Measurements from ENCODE around the gene IP6K1. TPM values are rescaled to one million over a fixed set of nuclear protein-coding genes. Genes with fewer than 3 reads are reported as not detected.
"Not testable (repeated sequence)": the region's sequence is repeated elsewhere in the genome, so short reads cannot be mapped to it uniquely, and the experiment has no call there.

IP6K1 gene
- total and polyA plus RNA-seq, 12 donors: 12.3 to 73.9 (median 44.2) TPM

- intact Hi-C loops (cut with DNase I); H3K27ac ChIP-seq; H3K27me3 ChIP-seq; H3K9me3 ChIP-seq (replicated peaks in 1 of 3): not testable (repeated sequence)
- peak overlapping the region in 1 of 4 donors; percentile 46 for H3K4me3 ChIP-seq
- peaks cover 5 to 18% of the 10 kb centered on the region in 2 donors for H3K4me1 ChIP-seq (replicated peaks in 1 of 2)
- DNase-seq: peak in 1 of 7 donors; percentile 38
- WGBS, 4 donors: 10 to 40% (median 29%) methylated on average over 1 to 33 of the region's 36 CpGs
- H3K36me3 ChIP-seq (replicated peaks in 1 of 2): peaks cover 0 to 31% of the 10 kb centered on the region in 2 donors
Measured at GRCh38 chr3:49685846-49686245, 100.5 kb downstream of the IP6K1 start.

GRCh38 chr3:49685103-49685502 lies 101.2 kb downstream of the IP6K1 start:
- WGBS, 4 donors: 91 to 98% (median 96%) methylated on average over 8 to 10 of the region's 10 CpGs
- intact Hi-C loops (cut with DNase I): not testable (repeated sequence)

GRCh38 chr3:49684453-49684852 lies 101.9 kb downstream of the IP6K1 start:
- DNase-seq; intact Hi-C loops (cut with DNase I); H3K27me3 ChIP-seq; H3K27ac ChIP-seq; H3K9me3 ChIP-seq (replicated peaks in 1 of 3); H3K4me3 ChIP-seq; H3K4me1 ChIP-seq (replicated peaks in 1 of 2): not testable (repeated sequence)
- peaks cover 0 to 45% of the 10 kb centered on the region in 2 donors for H3K36me3 ChIP-seq (replicated peaks in 1 of 2)
- 96 to 100% (median 96%) methylated on average over 1 to 2 of the region's 2 CpGs; no CpG with 5 or more reads in 1 of the 4 donors for WGBS, 4 donors

More at GRCh38 chr3:49685103-49685502, 101.2 kb downstream of the IP6K1 start:
- H3K27ac ChIP-seq; H3K27me3 ChIP-seq; DNase-seq; H3K4me3 ChIP-seq; H3K9me3 ChIP-seq (replicated peaks in 1 of 3): not testable (repeated sequence)
- peaks cover 2 to 10% of the 10 kb centered on the region in 2 donors for H3K4me1 ChIP-seq (replicated peaks in 1 of 2)
- peaks cover 0 to 38% of the 10 kb centered on the region in 2 donors for H3K36me3 ChIP-seq (replicated peaks in 1 of 2)

DNA sequence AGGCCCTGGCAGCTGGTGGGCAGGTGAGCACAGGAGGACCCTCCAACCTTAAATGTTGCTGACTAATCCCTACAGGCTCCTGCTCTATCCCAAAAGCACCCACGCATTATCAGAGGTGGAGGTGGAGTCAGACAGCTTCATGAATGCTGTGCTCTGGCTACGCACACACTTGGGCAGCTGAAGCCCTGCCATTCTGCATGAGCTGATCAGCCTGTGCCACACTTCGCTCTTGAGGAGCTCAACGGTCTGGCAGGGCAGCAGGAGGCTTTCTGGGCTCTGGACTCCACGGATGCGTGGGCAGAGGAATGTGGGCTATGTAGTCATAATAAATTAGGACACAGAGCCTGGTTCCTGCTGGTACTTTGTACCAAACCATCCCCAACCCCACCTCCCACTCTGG lies 103.2 kb downstream of the IP6K1 start:
- intact Hi-C loops (cut with DNase I): no loop called here
- Histone ChIP-seq H3K4me1 (replicated peaks in 1 of 2) (no peaks in the 10 kb centered on the region), H3K4me3 (no peak overlapping the region), H3K27me3 (no peaks in the 10 kb centered on the region), H3K27ac (no peak overlapping the region), H3K36me3 (replicated peaks in 1 of 2) (peaks cover 0 to 58% of the 10 kb centered on the region in 2 donors), H3K9me3 (replicated peaks in 1 of 3) (no peaks in the 10 kb centered on the region)
- no peak for TF ChIP-seq POLR2A (IDR thresholded peaks at IDR 0.05)
- TF ChIP-seq, protein P1, sequence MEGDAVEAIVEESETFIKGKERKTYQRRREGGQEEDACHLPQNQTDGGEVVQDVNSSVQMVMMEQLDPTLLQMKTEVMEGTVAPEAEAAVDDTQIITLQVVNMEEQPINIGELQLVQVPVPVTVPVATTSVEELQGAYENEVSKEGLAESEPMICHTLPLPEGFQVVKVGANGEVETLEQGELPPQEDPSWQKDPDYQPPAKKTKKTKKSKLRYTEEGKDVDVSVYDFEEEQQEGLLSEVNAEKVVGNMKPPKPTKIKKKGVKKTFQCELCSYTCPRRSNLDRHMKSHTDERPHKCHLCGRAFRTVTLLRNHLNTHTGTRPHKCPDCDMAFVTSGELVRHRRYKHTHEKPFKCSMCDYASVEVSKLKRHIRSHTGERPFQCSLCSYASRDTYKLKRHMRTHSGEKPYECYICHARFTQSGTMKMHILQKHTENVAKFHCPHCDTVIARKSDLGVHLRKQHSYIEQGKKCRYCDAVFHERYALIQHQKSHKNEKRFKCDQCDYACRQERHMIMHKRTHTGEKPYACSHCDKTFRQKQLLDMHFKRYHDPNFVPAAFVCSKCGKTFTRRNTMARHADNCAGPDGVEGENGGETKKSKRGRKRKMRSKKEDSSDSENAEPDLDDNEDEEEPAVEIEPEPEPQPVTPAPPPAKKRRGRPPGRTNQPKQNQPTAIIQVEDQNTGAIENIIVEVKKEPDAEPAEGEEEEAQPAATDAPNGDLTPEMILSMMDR (IDR thresholded peaks at IDR 0.05): no peak
- WGBS, 4 donors: 88 to 93% (median 90%) methylated on average over 5 to 6 of the region's 6 CpGs
- DNase-seq: no peak

DNA sequence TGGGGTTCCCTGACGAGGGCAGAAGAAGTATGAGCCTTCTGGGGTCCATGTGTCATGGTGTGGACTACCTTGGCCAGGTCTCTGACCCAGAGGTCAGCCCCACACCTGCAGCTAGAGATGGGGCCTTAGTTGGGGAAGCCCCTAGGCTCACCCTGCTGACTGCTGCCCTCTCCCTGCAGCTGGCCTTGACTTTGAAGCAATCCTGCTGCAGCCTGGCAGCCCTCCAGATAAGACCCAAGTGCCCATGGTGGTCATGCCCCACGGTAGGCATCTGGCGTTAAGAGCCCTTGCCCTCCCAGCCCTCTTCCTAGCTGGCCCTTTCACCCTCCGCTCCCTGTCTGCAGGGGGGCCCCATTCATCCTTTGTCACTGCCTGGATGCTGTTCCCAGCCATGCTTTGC lies 104.8 kb downstream of the IP6K1 start:
- DNase-seq: no peak
- intact Hi-C loops (cut with DNase I): no loop called here
- peaks cover 0 to 74% of the 10 kb centered on the region in 2 donors for H3K36me3 ChIP-seq (replicated peaks in 1 of 2)
- 72 to 80% (median 78%) methylated on average over 2 to 4 of the region's 4 CpGs for WGBS, 4 donors
- no peak for TF ChIP-seq POLR2A (IDR thresholded peaks at IDR 0.05)
- TF ChIP-seq, protein P1 (IDR thresholded peaks at IDR 0.05): no peak
- H3K27ac ChIP-seq: no peak overlapping the region
- no peaks in the 10 kb centered on the region for H3K4me1 ChIP-seq (replicated peaks in 1 of 2)
- no peaks in the 10 kb centered on the region for H3K9me3 ChIP-seq (replicated peaks in 1 of 3)
- no peak overlapping the region for H3K4me3 ChIP-seq
- H3K27me3 ChIP-seq: no peaks in the 10 kb centered on the region

- whole genome bisulfite sequencing, 4 donors: 86 to 95% (median 91%) methylated on average over 1 to 2 of the region's 2 CpGs
- no peaks in the 10 kb centered on the region for H3K4me1 ChIP-seq (replicated peaks in 1 of 2)
- no peak for DNase-seq
- TF ChIP-seq, protein P1 (IDR thresholded peaks at IDR 0.05): no peak
- no peak for TF ChIP-seq POLR2A (IDR thresholded peaks at IDR 0.05)
- peaks cover 0 to 77% of the 10 kb centered on the region in 2 donors for H3K36me3 ChIP-seq (replicated peaks in 1 of 2)
- H3K27ac ChIP-seq: no peak overlapping the region
- H3K4me3 ChIP-seq: no peak overlapping the region
- intact Hi-C loops (cut with DNase I): no loop called here
- H3K27me3 ChIP-seq: no peaks in the 10 kb centered on the region
- no peaks in the 10 kb centered on the region for H3K9me3 ChIP-seq (replicated peaks in 1 of 3)
Measured at GRCh38 chr3:49681232-49681522, 105.2 kb downstream of the IP6K1 start.
